Heart left ventricle (tissue), 13 donors: ENCODE results near the gene CDK5R2.

Source experiments
- CTCF ChIP-seq, 12 donors: fragments of 200-600 bp; sonication (generic) in 4 of 12; IDR thresholded peaks; one replicate each; pipeline versions ENCODE4 v1.5.0 to v1.8.0; 2018 to 2022; ENCODE audit warnings: antibody characterized with exemption in 12 of 12, mild to moderate bottlenecking in 5 of 12
- POLR2A ChIP-seq, 2 donors: fragments of 450-650 bp; IDR thresholded peaks; one replicate each; pipeline ENCODE4 v1.6.1; 2017; ENCODE audit warnings: antibody characterized with exemption in 2 of 2, mild to moderate bottlenecking in 2 of 2, moderate library complexity in 2 of 2
- donor health status: ischemic (EF 13 %, LVEDD 7.1; RV severe dilation, severe dysfunction).
- donor health status: DM: no; HTN: yes; CAD: no.
- donor health status: DM: no; HTN: no; CAD: no.
- donor health status: ischemic (EF 25% LVEDD 6.9; RV normal size, moderate dysfunction).
- donor health status: ischemic (EF 25% LVEDD 5.7; RV mildly dilated, moderate dysfunction).
- donor health status: ischemic (EF 35%, LVEDD 5.7; RV mildly dilated, moderate dysfunction).
- donor health status: nonischemic (EF 11% LVEDD 7.7; RV severe dilation, severe dysfunction).
- donor health status: DM: yes; HTN: yes; CAD: no.
- donor health status: PGD.
- donor health status: ischemic (EF 29% LVEDD 5.4; RV normal size, mild dysfunction).
- donor health status: nonischemic (EF 23%, LVEDD 6.1; RV moderate dilation, normal function).

DNA sequence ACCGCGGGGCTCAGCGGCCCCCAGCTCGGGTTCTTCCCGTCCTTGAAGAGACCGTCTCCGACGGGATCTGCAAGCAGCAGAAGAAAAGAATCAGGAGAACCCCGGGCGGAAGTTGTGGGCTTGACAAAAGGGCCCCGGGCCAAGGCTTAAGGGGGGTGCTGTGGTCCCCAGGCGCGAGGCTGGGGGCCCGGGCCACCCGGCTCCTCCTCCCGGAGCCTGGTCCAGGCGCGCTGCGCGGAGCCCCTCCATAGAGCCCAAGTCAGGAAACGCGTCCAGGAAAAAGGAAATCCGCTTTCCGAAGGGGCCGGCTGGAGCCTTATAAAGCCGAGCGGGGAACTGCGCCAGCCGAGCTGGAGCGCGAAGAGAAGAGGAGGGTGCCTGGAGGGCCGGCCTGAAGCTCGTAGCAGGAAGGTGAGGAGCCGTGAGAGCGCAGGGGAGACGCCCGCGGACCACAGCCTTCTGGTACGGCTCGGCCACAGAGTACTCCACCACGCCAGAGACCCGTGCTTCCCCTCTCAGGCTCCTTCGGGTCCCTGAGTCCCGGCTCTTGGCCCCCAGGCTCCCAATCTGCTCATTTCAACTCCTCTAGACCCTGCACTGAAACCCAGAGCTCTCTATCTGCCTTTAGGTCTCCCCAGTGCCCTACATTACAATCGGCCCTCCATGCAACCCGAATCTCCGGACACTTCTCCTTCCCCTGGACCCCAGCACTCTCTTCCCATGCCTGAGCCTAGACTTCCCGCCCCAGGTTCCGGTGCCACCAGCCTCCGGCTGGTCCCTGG lies 25.0 kb downstream of the CDK5R2 start:
- no peak for TF ChIP-seq CTCF (IDR thresholded peaks at IDR 0.05)
- TF ChIP-seq POLR2A (IDR thresholded peaks at IDR 0.05) = no peak
